Measurements from ENCODE around the gene TMEM8B. TPM values are rescaled to one million over a fixed set of nuclear protein-coding genes. Genes with fewer than 3 reads are reported as not detected.
"Not testable (repeated sequence)": the region's sequence is repeated elsewhere in the genome, so short reads cannot be mapped to it uniquely, and the experiment has no call there.

The TMEM8B gene
- polyA plus RNA-seq, 1 of the 3 experiments (the other 2 are of a cell fraction) = 5.8 TPM

- Histone ChIP-seq H3K79me2 (ENCODE audit: insufficient read depth) (no peaks in the 10 kb centered on the region), H3K4me1 (ENCODE audit: control insufficient read depth in 1 of 2, insufficient read depth in 2 of 2, low read depth in 1 of 2, low read length in 1 of 2) (no peaks in the 10 kb centered on the region), H3K9me2 (no peaks in the 10 kb centered on the region), H3F3A (replicated peaks; ENCODE audit: insufficient read depth) (peaks cover 3% of the 10 kb centered on the region), H3K4me2 (no peak overlapping the region), H3K9me3 (no peaks in the 10 kb centered on the region), H3K36me3 (replicated peaks in 1 of 2; ENCODE audit: control insufficient read depth in 1 of 2, insufficient read depth in 2 of 2, low read length in 1 of 2) (no peaks in the 10 kb centered on the region), H3K27ac (ENCODE audit: low read depth in 2 of 2, low read length in 1 of 2) (no peak overlapping the region), H2AFZ (ENCODE audit: low read depth) (no peak overlapping the region), H4K20me1 (ENCODE audit: insufficient read depth) (no peaks in the 10 kb centered on the region), H3K4me3 (ENCODE audit: low read depth in 2 of 2, low read length in 1 of 2) (no peak overlapping the region), H3K9ac (no peak overlapping the region), H3K27me3 (ENCODE audit: insufficient read depth) (0 out of 2 replicates have a peak, but pooled peaks cover 7% of the 10 kb centered on the region)
- 88% methylated on average over 2 of the region's 2 CpGs for WGBS (ENCODE audit: low lambda C conversion rate)
- no peak for TF ChIP-seq RFX5 (IDR thresholded peaks at IDR 0.05; ENCODE audit: low read length)
- no peak for TF ChIP-seq EZH2phosphoT487 (IDR thresholded peaks at IDR 0.05; ENCODE audit: borderline replicate concordance, low read depth)
- no peak for TF ChIP-seq TCF12 (IDR thresholded peaks at IDR 0.05)
- no peak for TF ChIP-seq MXI1 (IDR thresholded peaks at IDR 0.05; ENCODE audit: low read depth, low read length)
- no peak for TF ChIP-seq MEF2A (IDR thresholded peaks at IDR 0.05; ENCODE audit: borderline replicate concordance, low read depth)
- TF ChIP-seq POLR2AphosphoS5 (IDR thresholded peaks at IDR 0.05; ENCODE audit: low read depth, low read length) = no peak
- no peak for TF ChIP-seq SIN3A (IDR thresholded peaks at IDR 0.05; ENCODE audit: borderline replicate concordance, low read depth, low read length)
- no peak for TF ChIP-seq IRF3 (IDR thresholded peaks at IDR 0.05; ENCODE audit: low read depth, low read length)
- TF ChIP-seq GABPA (IDR thresholded peaks at IDR 0.05; ENCODE audit: low read depth) = no peak
- no peak for TF ChIP-seq NRF1 (IDR thresholded peaks at IDR 0.05; ENCODE audit: low read depth, low read length)
- TF ChIP-seq PBX3 (IDR thresholded peaks at IDR 0.05) = no peak
- TF ChIP-seq FOXJ3 (CRISPR knock-in tag; IDR thresholded peaks at IDR 0.05) = no peak
- no peak for TF ChIP-seq YY1 (IDR thresholded peaks at IDR 0.05; ENCODE audit: low read depth)
- TF ChIP-seq JUND (IDR thresholded peaks at IDR 0.05) = no peak
- TF ChIP-seq FOXM1 (IDR thresholded peaks at IDR 0.05; ENCODE audit: low read depth) = no peak
- no peak for DNase-seq
- ChIA-PET CTCF (interaction anchor here (1.2 to 4.3 kb wide), 6 partner anchors 12 to 107 kb away, joined by 4 to 29 read pairs (median 12); no protein-coding TSS in a partner anchor), POLR2A (no interaction called here)
Measured at GRCh38 chr9:35896570-35896969, 67.5 kb downstream of the TMEM8B start.

GRCh38 chr9:35897376-35898099 is 68.5 kb downstream of the TMEM8B start:
- H3K4me3 ChIP-seq (ENCODE audit: low read depth in 2 of 2, low read length in 1 of 2); H3K9ac ChIP-seq; H3K4me1 ChIP-seq (ENCODE audit: control insufficient read depth in 1 of 2, insufficient read depth in 2 of 2, low read depth in 1 of 2, low read length in 1 of 2); H4K20me1 ChIP-seq (ENCODE audit: insufficient read depth); H3F3A ChIP-seq (replicated peaks; ENCODE audit: insufficient read depth); H3K9me2 ChIP-seq; H3K4me2 ChIP-seq; POLR2A ChIA-PET; H2AFZ ChIP-seq (ENCODE audit: low read depth); H3K79me2 ChIP-seq (ENCODE audit: insufficient read depth); H3K36me3 ChIP-seq (replicated peaks in 1 of 2; ENCODE audit: control insufficient read depth in 1 of 2, insufficient read depth in 2 of 2, low read length in 1 of 2); DNase-seq; H3K27me3 ChIP-seq (ENCODE audit: insufficient read depth); H3K27ac ChIP-seq (ENCODE audit: low read depth in 2 of 2, low read length in 1 of 2); H3K9me3 ChIP-seq: not testable (repeated sequence)
- CTCF ChIA-PET = interaction anchor here (1.2 to 4.3 kb wide), 7 partner anchors 11 to 126 kb away, joined by 3 to 29 read pairs (median 5); no protein-coding TSS in a partner anchor
- WGBS (ENCODE audit: low lambda C conversion rate) = 76% methylated on average over 7 of the region's 7 CpGs

Data from SK-N-SH (cell line).